ENCODE measurements around the gene IL25. TPM values are rescaled to one million over a fixed set of nuclear protein-coding genes. Genes with fewer than 3 reads are reported as not detected.

Gene IL25
- total RNA-seq, 4 donors from 2014 or later = not detected

DNA sequence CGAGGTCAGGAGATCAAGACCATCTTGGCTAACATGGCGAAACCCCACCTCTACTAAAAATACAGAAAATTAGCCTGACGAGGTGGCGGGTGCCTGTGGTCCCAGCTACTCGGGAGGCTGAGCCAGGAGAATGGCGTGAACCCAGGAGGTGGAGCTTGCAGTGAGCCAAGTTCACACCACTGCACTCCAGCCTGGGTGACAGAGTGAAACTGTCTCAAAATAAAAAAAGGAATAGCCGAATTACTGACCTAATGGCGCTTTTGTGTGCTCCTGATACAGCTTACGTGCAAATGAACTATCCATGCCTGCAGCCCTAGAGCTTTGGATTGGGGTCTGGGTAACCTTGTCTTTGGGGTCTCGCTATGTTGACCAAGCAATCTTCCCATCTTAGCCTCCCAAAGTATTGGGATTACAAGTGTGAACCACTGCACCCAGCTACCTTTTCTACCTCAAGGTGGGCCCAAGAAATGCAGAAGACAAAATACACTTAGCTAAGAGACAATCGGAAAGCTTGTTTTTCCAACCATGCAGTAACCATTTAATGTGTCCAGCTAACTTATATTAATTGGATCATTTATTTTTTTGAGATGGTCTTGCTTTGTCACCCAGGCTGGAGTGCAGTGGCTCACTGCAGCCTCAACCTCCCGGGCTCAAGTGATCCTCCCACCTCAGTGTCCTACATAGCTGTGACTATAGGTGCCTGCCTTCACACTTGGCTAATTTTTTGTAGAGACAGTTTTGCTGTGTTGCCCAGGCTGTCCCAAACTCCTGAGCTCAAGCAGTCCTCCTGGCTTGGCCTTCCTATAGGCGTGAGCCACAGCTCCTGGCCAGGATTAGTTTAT, 45.9 kb upstream of the IL25 start:
- in situ Hi-C loops (cut with MboI; ENCODE audit: low sequenced_read_pairs in 4 of 4) (loop anchor here (5.0 to 25.0 kb wide), 7 partner anchors 56 to 238 kb away; partner anchors contain the start of genes AP1G2 (in 2 of the 4), NGDN (in 2 of the 4), THTPA (in 2 of the 4) and ZFHX2 (in 2 of the 4)), intact Hi-C loops (cut with DNase I; ENCODE audit: low total_unique reads) (loop anchor here (5.0 to 10.0 kb wide), 2 partner anchors 59 to 562 kb away; partner anchors contain the start of gene OXA1L)
- H3K27ac ChIP-seq = peak overlapping the region in 1 of 4 donors; percentile 19
- TF ChIP-seq, protein P1, sequence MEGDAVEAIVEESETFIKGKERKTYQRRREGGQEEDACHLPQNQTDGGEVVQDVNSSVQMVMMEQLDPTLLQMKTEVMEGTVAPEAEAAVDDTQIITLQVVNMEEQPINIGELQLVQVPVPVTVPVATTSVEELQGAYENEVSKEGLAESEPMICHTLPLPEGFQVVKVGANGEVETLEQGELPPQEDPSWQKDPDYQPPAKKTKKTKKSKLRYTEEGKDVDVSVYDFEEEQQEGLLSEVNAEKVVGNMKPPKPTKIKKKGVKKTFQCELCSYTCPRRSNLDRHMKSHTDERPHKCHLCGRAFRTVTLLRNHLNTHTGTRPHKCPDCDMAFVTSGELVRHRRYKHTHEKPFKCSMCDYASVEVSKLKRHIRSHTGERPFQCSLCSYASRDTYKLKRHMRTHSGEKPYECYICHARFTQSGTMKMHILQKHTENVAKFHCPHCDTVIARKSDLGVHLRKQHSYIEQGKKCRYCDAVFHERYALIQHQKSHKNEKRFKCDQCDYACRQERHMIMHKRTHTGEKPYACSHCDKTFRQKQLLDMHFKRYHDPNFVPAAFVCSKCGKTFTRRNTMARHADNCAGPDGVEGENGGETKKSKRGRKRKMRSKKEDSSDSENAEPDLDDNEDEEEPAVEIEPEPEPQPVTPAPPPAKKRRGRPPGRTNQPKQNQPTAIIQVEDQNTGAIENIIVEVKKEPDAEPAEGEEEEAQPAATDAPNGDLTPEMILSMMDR (IDR thresholded peaks at IDR 0.05 in 4 of 5, conservative IDR thresholded peaks at IDR 0.05 in 1 of 5) = no peak
- TF ChIP-seq POLR2A (IDR thresholded peaks at IDR 0.05) = no peak
- no peaks in the 10 kb centered on the region for H3K27me3 ChIP-seq
- H3K4me1 ChIP-seq = peaks cover 13 to 18% of the 10 kb centered on the region in 2 donors
- peaks cover 0 to 34% of the 10 kb centered on the region in 2 donors for H3K36me3 ChIP-seq
- DNase-seq = no peak
- H3K9me3 ChIP-seq = no peaks in the 10 kb centered on the region
- no peak overlapping the region for H3K4me3 ChIP-seq
- no peak for ATAC-seq

DNA sequence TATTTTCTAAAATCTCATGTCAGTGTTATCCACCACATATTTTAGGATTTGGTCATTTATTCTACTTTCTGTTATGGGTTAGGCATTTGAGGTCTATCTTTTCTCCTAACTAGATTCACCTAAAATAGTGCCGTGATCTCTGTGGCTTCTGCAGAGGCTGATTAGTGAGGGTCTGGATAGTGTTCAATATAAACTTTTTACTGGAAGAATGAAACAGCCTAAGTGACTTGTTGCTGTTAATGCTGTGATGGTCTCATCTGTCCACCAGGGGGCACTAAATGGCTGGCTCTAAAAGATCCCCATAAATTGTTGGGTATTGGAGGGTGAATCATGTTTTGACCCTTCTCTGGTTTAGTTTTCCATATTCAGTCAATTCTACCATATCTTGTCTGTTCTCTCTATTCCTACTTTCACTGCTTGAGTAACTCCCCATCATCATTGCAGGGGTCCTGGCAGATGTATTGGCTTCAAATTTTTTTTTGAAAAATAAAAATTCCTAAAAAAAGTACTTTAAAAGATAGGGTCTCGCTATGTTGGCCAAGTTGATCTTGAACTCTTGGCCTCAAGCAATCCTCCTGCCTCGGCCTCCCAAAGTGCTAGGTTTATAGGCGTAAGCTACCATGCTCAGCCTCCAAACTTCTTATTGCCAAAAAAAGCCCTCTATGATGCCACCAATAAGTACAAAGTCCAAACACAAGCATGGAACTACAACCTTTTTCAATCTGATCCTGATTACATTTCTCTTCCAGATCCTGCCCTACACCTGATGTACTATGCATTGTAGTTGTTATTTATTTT, 44.5 kb upstream of the IL25 start:
- in situ Hi-C loops (cut with MboI; ENCODE audit: low sequenced_read_pairs in 4 of 4) (loop anchor here (5.0 to 25.0 kb wide), 7 partner anchors 54 to 237 kb away; partner anchors contain the start of genes AP1G2 (in 2 of the 4), NGDN (in 2 of the 4), THTPA (in 2 of the 4) and ZFHX2 (in 2 of the 4)), intact Hi-C loops (cut with DNase I; ENCODE audit: low total_unique reads) (loop anchor here (1.0 to 10.0 kb wide), 4 partner anchors 52 to 563 kb away; partner anchors contain the start of gene OXA1L)
- Histone ChIP-seq H3K4me1 (peaks cover 2 to 7% of the 10 kb centered on the region in 2 donors), H3K27ac (no peak overlapping the region), H3K4me3 (no peak overlapping the region), H3K27me3 (no peaks in the 10 kb centered on the region), H3K9me3 (no peaks in the 10 kb centered on the region), H3K36me3 (peaks cover 0 to 27% of the 10 kb centered on the region in 2 donors)
- DNase-seq (peak; percentile 38 to 59), ATAC-seq (peak; percentile 57 to 90)
- no peak for TF ChIP-seq POLR2A (IDR thresholded peaks at IDR 0.05)
- TF ChIP-seq, protein P1 (IDR thresholded peaks at IDR 0.05 in 4 of 5, conservative IDR thresholded peaks at IDR 0.05 in 1 of 5) = peak; percentile 79 to 85 (median 81)

DNA sequence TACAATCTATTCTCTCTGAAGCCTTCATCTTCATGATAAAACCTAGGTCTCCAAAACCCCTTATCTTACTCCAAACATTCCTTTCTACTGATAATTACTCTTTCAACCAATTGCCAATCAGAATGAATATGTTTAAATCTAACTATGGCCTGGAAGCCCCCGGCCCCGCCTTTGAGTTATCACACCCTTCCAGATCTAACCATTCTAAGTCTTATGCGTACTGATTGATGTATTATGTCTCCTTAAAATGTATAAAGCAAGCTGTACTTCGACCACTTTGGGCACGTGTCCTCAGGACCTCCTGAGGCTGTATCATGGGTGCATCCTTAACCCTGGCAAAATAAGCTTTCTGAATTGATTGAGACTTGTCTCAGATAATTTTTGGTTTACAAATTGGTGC, 37.0 kb upstream of the IL25 start:
- Histone ChIP-seq H3K9me3 (no peaks in the 10 kb centered on the region), H3K36me3 (no peaks in the 10 kb centered on the region), H3K27me3 (no peaks in the 10 kb centered on the region), H3K4me1 (no peaks in the 10 kb centered on the region), H3K27ac (no peak overlapping the region), H3K4me3 (no peak overlapping the region)
- intact Hi-C loops (cut with DNase I; ENCODE audit: low total_unique reads) = no loop called here
- DNase-seq (no peak), ATAC-seq (no peak)
- TF ChIP-seq, protein P1 (IDR thresholded peaks at IDR 0.05 in 4 of 5, conservative IDR thresholded peaks at IDR 0.05 in 1 of 5) = no peak
- no peak for TF ChIP-seq POLR2A (IDR thresholded peaks at IDR 0.05)
- in situ Hi-C loops (cut with MboI; ENCODE audit: low sequenced_read_pairs in 4 of 4) = loop anchor here in 2 of 4 donors (10.0 to 25.0 kb wide), 2 partner anchors 49 to 227 kb away; partner anchors contain the start of genes AP1G2 (in 1 of the 2), THTPA (in 1 of the 2) and ZFHX2 (in 1 of the 2)

DNA sequence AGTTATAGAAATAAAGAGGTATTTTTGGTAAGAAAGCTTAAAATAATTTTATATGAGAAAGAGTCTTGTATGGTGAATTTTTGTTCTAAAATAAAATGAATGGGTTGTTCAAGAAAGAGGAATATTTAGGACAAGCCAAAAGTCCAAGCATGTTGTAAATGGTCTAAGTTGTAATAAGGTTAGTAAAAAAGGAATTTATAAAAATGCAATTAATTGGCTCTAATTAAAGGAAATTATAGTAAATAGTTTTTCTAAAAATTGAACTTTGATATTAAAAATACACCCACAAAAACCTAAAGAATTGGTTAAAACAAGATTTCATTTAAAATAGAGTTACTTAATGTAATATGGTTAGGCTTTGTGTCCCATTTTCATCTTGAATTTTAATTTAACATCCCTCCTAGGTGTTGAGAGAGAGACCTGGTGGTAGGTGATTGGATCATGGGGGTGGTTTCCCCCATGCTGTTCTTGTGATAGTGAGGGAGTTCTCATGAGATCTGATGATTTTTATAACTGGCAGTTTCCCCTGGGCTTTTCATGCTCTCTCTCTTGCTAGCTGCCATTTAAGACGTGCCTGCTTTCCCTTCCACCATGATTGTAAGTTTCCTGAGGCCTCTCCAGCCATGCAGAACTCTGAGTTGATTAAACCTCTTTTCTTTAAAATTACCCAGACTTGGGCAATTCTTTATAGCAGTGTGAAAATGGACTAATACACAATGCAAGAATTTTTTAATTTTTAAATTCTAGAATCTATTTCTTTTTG, 32.9 kb upstream of the IL25 start:
- TF ChIP-seq POLR2A (IDR thresholded peaks at IDR 0.05) = no peak
- TF ChIP-seq, protein P1 (IDR thresholded peaks at IDR 0.05 in 4 of 5, conservative IDR thresholded peaks at IDR 0.05 in 1 of 5) = no peak
- Histone ChIP-seq H3K27me3 (no peaks in the 10 kb centered on the region), H3K4me3 (no peak overlapping the region), H3K9me3 (no peaks in the 10 kb centered on the region), H3K36me3 (no peaks in the 10 kb centered on the region), H3K27ac (no peak overlapping the region), H3K4me1 (no peaks in the 10 kb centered on the region)
- no peak for ATAC-seq
- intact Hi-C loops (cut with DNase I; ENCODE audit: low total_unique reads) (no loop called here), in situ Hi-C loops (cut with MboI; ENCODE audit: low sequenced_read_pairs in 4 of 4) (loop anchor here in 2 of 4 donors (10.0 to 25.0 kb wide), 2 partner anchors 45 to 223 kb away; partner anchors contain the start of genes AP1G2 (in 1 of the 2), THTPA (in 1 of the 2) and ZFHX2 (in 1 of the 2))
- no peak for DNase-seq

Data from gastrocnemius medialis (tissue), 4 donors.